Measurements from ENCODE around the gene NAT10.

- TF ChIP-seq POLR2A (IDR thresholded peaks at IDR 0.05; ENCODE audit: low read depth, low read length) = no peak
- TF ChIP-seq TAF1 (IDR thresholded peaks at IDR 0.05; ENCODE audit: borderline replicate concordance, low read depth, low read length) = no peak
- TF ChIP-seq POLR2AphosphoS5 (IDR thresholded peaks at IDR 0.05; ENCODE audit: low read depth, low read length) = no peak
Measured at GRCh38 chr11:34056672-34057071, 48.8 kb upstream of the NAT10 start.

Measured in GM12892 (cell line).